Small intestine (tissue), 7 donors: ENCODE measurements around the gene CRELD2. TPM values are rescaled to one million over a fixed set of nuclear protein-coding genes. Genes with fewer than 3 reads are reported as not detected.

Experiments
- DNase-seq, 2 donors: peaks; one replicate each; pipeline versions ENCODE4 v3.0.0 to v3.0.0-alpha.2; 2013
- FAIRE-seq: peaks from 2 replicates; lab custom pipeline; 2012; peaks lifted over from hg19 to GRCh38; lab: Jason Lieb, UNC
- H3K27ac ChIP-seq, 3 donors: one replicate each; pipeline ENCODE4 v1.5.1; 2013; ENCODE audit warnings: low read length in 2 of 3, mild to moderate bottlenecking in 2 of 3, control low read depth in 1 of 3, inconsistent platforms in 1 of 3, low read depth in 1 of 3, moderate library complexity in 1 of 3
- H3K27me3 ChIP-seq, 3 donors: one replicate each; pipeline ENCODE4 v1.6.1; 2013; ENCODE audit warnings: low read length in 3 of 3, inconsistent platforms in 1 of 3; ENCODE audit not compliant: control insufficient read depth in 3 of 3, insufficient read depth in 3 of 3
- H3K36me3 ChIP-seq, 3 donors: one replicate each; pipeline ENCODE4 v1.6.1; 2013; ENCODE audit warnings: low read length in 3 of 3, inconsistent platforms in 1 of 3, low read depth in 1 of 3, mild to moderate bottlenecking in 1 of 3, moderate library complexity in 1 of 3; ENCODE audit not compliant: control insufficient read depth in 3 of 3, insufficient read depth in 2 of 3
- H3K4me1 ChIP-seq, 3 donors: one replicate each; pipeline ENCODE4 v1.6.1; 2013; ENCODE audit warnings: low read length in 2 of 3, inconsistent platforms in 1 of 3, low read depth in 1 of 3, mild to moderate bottlenecking in 1 of 3, moderate library complexity in 1 of 3; ENCODE audit not compliant: control insufficient read depth in 3 of 3, insufficient read depth in 2 of 3
- H3K4me3 ChIP-seq, 3 donors: one replicate each; pipeline ENCODE4 v1.5.1; 2013; ENCODE audit warnings: low read length in 3 of 3, control low read depth in 1 of 3, inconsistent platforms in 1 of 3, low read depth in 1 of 3, mild to moderate bottlenecking in 1 of 3, moderate library complexity in 1 of 3
- H3K9me3 ChIP-seq, 2 donors: one replicate each; pipeline ENCODE4 v1.6.1; 2013; ENCODE audit warnings: low read depth in 1 of 2, low read length in 1 of 2; ENCODE audit not compliant: control insufficient read depth in 2 of 2, insufficient read depth in 1 of 2
- WGBS, 3 donors: extraction: QIAGEN DNeasy Blood & Tissue Kit; methylation state at CpG; one replicate each; pipeline ENCODE4 v1.1.7; 2013; 5-methylcytosine and 5-hydroxymethylcytosine counted together
- polyA plus RNA-seq, 4 donors: library from polyadenylated mRNA; stranded (reverse) in 3 of 4; unstranded in 1 of 4; fragments of 200-250 nt in 3 of 4; fragments of 120-200 nt in 1 of 4; gene quantifications; one replicate each; pipeline versions ENCODE4 v1.2.1 to v1.2.3, GENCODE V29; 2013
- donor health status: healthy with polysubstance abuse.
- donor health status: control.
- donor health status: control.
- donor health status: Bipolar disorder and iron deficiency.
- donor health status: healthy.

CRELD2 gene
- polyA plus RNA-seq, 4 donors, result 11.9 to 107 (median 21.8) TPM

DNA sequence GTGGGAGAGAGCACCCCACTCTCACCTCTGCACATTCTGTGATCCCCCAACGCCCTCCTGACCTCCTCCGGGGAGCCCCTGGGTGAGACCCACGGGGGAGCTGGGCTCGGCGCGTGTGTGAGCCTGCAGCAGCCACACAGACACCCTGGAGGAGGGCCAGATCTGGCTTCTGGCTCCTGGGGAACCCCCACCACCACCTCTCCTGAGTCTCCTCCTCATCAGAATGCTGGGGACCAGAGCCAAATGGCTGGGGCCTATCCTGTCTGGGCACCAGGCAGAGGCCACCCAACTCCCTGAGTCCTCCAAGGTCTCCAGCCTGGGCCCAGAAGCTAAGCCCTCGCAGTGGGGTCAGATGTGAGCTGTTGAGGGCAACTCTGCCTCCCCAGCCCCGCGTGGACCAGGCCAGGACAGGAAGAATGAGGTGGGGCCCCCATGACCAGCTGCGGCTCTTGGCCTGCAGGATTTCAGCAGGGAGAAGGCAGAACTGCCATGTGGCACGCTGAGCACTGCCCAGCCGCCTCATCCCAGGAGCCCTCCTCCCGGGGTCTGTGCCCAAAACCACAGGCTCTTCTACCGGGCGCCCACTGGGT is 36.7 kb downstream of the CRELD2 start:
- Histone ChIP-seq H3K36me3 (no peaks in the 10 kb centered on the region), H3K9me3 (no peaks in the 10 kb centered on the region), H3K4me1 (peaks cover 0 to 75% (median 3%) of the 10 kb centered on the region in 3 donors), H3K27me3 (no peaks in the 10 kb centered on the region), H3K4me3 (no peak overlapping the region), H3K27ac (no peak overlapping the region)
- FAIRE-seq (no peak), DNase-seq (no peak)
- WGBS, 3 donors, result 80 to 87% (median 84%) methylated on average over 15 of the region's 15 CpGs

DNA sequence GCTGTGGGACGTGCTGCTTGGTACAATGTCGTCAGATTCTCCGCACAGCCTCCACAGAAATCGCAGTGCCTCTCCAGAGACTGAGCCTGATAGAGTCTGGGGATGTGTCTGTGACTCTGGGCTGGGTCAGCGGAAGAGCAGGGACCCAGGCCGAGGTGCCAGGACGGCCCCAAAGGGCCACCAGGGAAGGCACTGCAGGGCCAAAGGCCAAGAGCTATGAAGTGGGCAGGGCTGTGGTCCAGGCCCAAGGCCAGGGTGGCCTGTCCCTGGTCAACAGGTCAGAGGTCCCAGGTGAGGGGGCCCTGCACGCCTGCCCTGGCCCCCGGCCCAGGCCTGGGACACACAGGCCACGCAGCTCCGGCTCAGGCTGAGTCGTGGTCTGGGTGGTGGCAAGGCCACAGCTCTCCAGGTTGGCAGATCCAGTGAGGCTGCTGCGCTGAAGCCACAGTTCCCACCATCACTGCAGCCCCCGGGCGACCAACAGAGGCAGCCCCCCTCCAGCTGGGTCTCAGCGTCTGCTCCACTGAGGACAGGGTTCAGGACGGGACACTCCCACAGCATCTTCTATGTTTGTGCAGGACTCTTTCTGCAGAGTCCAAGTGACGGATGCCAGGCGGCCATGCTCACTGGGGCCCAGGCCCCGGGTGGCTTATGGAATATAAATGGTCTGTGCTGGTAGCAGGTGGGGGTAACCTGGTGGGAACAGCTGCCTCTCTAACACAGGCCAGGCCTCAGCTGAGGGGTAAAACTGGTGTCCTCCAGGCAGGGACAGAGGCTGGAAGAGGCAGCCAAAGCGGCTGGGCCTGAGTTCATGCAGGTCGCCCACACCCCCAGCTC is 37.4 kb downstream of the CRELD2 start:
- no peak overlapping the region for H3K27ac ChIP-seq
- peaks cover 0 to 70% (median 3%) of the 10 kb centered on the region in 3 donors for H3K4me1 ChIP-seq

DNA sequence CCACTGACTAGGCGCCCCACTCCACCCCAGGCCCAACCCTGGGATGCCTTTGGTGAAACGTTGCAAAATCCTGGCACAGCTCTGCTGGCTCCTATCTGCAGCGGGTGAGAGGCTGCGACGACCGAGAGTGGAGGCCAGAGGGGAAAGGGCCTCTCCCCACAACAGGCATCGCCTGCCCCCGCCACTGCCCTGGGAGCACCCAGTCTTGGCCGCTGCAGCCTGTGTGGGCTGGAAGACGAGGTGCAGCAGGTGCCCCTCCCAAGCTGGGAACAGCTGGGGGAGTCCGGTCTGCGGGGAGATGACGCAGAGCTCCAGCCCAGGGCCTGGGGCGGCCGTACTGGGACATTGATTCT is 38.0 kb downstream of the CRELD2 start:
- Histone ChIP-seq H3K9me3 (no peaks in the 10 kb centered on the region), H3K27ac (no peak overlapping the region), H3K4me1 (peaks cover 0 to 64% (median 2%) of the 10 kb centered on the region in 3 donors), H3K36me3 (peaks cover 0 to under 1% (median 0%) of the 10 kb centered on the region in 3 donors), H3K27me3 (no peaks in the 10 kb centered on the region), H3K4me3 (no peak overlapping the region)
- WGBS, 3 donors, result 78 to 84% (median 79%) methylated on average over 15 of the region's 15 CpGs
- FAIRE-seq (no peak), DNase-seq (no peak)

More for the DNA sequence above, 37.4 kb downstream of the CRELD2 start:
- Histone ChIP-seq H3K4me3 (no peak overlapping the region), H3K27me3 (no peaks in the 10 kb centered on the region), H3K36me3 (no peaks in the 10 kb centered on the region), H3K9me3 (no peaks in the 10 kb centered on the region)
- FAIRE-seq, result no peak
- WGBS, 3 donors, result 92 to 94% (median 93%) methylated on average over 22 of the region's 22 CpGs
- no peak for DNase-seq

DNA sequence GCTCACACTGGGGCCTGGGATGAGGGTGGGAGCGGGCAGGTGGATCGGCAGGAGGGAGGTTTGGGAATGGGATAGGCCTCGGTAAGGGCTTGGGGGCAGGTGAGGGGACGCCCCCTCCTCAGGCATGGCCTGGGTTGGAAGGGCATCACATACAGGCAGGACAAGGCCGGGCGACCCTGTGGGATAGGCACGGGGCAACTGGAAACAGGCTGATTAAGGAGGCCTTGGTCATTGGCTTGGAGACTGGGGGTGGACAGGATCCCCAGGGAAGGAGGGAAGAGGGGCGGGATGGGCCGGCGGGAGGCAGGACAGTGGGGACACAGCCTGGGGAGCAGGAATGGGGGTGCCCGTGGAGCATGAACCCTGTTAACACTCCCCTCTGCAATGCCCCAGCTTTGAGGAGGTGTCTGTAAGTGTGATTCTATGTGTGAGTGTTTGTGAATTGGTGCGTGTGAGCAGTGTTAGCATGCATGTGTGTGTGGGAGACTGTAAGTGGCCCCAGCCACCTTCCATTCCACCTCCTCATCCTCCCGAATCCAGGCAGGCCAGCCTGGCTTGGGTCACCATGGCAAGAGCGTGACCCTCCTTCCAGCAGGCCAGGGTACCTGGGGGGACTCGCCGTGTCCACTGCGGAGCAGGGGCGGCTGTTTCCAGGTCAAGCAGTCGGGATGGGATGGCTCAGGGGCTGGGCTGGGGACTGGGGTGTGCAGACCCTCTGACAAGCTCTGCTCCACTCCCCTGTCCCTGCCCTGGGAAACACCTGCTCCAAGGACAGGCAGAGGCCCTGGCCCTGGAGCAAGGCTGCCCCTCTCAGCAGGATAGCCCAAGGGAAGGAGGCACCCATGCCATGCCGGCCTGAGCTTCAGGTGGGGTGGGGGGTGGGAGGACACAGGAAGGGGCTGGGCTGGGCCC is 38.7 kb downstream of the CRELD2 start:
- H3K27ac ChIP-seq, result peak overlapping the region in 1 of 3 donors; percentile 89
- FAIRE-seq (no peak), DNase-seq (no peak)

DNA sequence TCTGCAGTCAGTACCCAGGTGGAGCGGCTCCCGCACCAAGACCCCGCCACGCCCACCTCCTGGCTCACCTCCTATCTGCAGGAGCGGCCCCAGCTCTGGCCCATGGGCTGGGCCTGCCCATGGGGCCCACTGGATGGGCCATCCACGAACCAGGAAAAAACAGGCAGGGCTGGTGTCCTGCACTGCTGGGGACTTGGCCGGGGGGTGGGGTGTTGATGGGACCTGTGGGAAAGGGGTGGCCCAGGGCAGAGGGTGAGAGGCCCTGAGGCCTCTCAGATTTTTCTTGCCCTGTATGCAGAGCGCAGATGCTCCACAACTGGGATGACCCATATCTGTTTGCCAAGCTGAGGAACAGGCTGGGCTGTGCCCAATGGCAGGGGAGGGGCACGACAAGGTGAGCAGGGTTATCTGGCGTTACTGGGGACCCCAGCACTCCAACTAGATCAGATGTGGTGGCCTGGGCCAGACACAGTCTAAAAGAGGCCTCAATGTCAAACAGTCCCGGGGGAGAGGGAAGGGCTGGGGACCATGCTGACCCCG is 39.5 kb downstream of the CRELD2 start:
- Histone ChIP-seq H3K4me3 (no peak overlapping the region), H3K27ac (peak overlapping the region in 1 of 3 donors; percentile 89), H3K36me3 (peaks cover under 1 to 13% (median under 1%) of the 10 kb centered on the region in 3 donors), H3K27me3 (no peaks in the 10 kb centered on the region), H3K4me1 (peaks cover 0 to 53% (median 0%) of the 10 kb centered on the region in 3 donors), H3K9me3 (no peaks in the 10 kb centered on the region)
- DNase-seq (peak in 1 of 2 donors; percentile 77), FAIRE-seq (no peak)
- 33 to 67% (median 41%) methylated on average over 10 to 12 of the region's 12 CpGs for WGBS, 3 donors

More for the DNA sequence above, 38.7 kb downstream of the CRELD2 start:
- WGBS, 3 donors, result 87 to 90% (median 89%) methylated on average over 18 to 20 of the region's 20 CpGs
- no peaks in the 10 kb centered on the region for H3K27me3 ChIP-seq
- H3K4me3 ChIP-seq, result no peak overlapping the region
- peaks cover 0 to 57% (median 0%) of the 10 kb centered on the region in 3 donors for H3K4me1 ChIP-seq
- H3K9me3 ChIP-seq, result no peaks in the 10 kb centered on the region
- H3K36me3 ChIP-seq, result peaks cover 0 to 6% (median 0%) of the 10 kb centered on the region in 3 donors

DNA sequence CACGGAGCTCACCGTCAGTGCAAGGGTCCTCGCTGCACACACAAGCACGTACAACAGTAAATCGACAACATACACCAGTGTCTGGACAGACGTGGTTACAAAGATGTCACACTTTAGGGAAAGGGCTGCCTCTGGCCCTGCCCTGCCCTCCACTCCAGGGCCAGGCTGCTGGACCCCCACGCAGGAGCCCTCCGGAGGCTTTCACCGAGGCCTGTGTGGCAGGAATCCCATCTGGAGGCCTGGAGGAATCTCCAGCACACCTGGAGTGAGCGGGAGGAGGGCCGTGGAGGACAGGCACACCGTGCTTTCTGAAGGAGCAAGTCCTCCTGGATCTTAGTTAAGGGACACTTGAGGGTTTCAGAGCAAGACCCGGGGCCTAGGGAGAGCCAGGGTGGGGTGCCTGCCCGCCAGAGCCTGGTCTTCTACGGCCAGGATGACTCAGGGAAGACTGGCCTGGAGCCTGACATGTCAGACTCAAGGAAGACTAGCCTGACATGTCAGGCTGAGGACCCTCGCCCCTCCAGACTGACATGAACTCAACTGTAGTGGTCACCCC is 40.0 kb downstream of the CRELD2 start:
- H3K27ac ChIP-seq, result peak overlapping the region in 2 of 3 donors; percentile 89 to 94
- no peaks in the 10 kb centered on the region for H3K27me3 ChIP-seq
- peaks cover under 1 to 53% (median under 1%) of the 10 kb centered on the region in 3 donors for H3K4me1 ChIP-seq
- H3K4me3 ChIP-seq, result no peak overlapping the region
- no peak for DNase-seq
- H3K9me3 ChIP-seq, result no peaks in the 10 kb centered on the region
- 79 to 87% (median 81%) methylated on average over 16 of the region's 16 CpGs for WGBS, 3 donors
- FAIRE-seq, result no peak
- peaks cover 6 to 19% (median 6%) of the 10 kb centered on the region in 3 donors for H3K36me3 ChIP-seq

DNA sequence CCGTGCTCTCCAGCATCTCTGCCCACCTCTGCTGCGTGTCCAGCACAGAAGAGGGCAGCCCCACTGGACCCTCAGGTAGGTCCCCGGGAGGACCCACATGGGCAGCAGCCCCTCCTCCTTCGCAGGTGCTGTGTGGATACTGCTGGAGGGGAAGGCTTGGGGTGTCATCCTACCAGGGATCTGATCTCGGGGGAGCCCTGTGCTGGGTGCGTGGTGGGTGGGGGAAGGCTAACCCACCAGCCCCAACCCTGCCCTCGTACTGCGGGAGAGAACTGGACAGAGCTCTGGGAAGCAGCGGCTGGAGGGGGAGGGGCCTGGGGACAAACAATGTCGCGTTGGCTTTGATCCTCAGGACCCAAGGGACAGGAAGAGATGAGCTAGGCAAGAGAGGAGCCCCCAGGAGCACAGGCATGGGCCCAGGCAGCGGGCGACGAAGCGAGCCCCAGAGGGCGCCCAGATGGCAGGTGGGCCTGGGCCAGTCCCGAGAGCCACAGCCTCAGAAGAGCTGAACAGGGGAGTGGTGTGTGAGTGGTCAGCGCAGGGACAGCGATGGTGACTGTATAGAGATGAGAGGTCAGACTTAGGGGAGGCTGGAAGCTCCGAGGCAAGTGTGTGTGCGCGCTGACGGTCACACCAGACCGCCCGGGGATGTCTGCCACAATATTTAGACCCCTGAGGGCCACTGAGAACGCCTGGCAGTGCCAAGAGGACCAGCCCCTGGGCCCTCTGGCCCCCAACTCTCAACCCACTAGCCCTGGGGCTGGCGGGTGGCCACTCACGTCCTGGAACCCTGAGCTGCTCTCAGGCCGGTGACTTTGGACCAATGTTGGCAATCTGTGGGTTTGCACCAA is 40.7 kb downstream of the CRELD2 start:
- Histone ChIP-seq H3K4me1 (peaks cover 3 to 52% (median 6%) of the 10 kb centered on the region in 3 donors), H3K4me3 (peak overlapping the region in 2 of 3 donors; percentile 15 to 52), H3K36me3 (peaks cover 12 to 26% (median 13%) of the 10 kb centered on the region in 3 donors), H3K27ac (peak overlapping the region; percentile 89 to 96 (median 94)), H3K27me3 (no peaks in the 10 kb centered on the region), H3K9me3 (no peaks in the 10 kb centered on the region)
- FAIRE-seq, result no peak
- WGBS, 3 donors, result 73 to 78% (median 73%) methylated on average over 28 to 29 of the region's 29 CpGs
- no peak for DNase-seq
